ENCODE results near the gene TLL2.

Gene TLL2

DNA sequence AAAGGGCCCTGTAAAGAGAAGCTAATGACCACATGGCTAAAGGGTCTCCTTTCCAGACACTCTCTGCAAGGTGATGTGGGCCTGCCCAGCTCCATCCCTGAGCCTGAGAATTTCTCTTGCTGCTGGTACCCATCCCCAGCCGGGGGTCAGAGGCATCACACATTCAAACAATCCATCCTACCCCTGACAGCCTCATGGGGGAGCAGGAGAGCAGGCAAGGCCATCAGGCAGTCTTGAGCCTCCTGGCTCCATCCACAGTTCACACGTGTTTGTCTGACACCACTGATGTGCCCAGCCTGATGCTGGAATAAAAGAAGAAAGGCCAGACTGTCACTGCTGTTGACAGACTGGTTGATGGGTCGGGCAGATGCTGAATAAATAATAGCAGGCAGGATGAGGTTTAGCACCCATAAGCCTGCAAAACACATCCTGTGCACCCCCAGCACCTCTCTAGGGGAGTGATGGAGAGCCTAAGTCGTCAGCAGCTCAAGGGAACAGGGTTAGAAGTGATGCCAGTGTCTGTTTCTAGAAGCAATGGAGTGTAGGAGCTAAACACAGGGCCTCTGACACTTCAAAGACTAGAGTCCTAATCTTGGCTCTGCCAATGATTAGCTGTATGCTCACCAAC lies 43.5 kb downstream of the TLL2 start:
- ChIA-PET CTCF (interaction anchor here (0.5 to 2.6 kb wide), 15 partner anchors 10 to 163 kb away, joined by 3 to 15 read pairs (median 5); partner anchors contain the start of gene TLL2), POLR2A (interaction anchor here (1.0 kb wide), 1 partner anchor 9 kb away, joined by 4 read pairs; no protein-coding TSS in a partner anchor)
- TF ChIP-seq, protein P1, sequence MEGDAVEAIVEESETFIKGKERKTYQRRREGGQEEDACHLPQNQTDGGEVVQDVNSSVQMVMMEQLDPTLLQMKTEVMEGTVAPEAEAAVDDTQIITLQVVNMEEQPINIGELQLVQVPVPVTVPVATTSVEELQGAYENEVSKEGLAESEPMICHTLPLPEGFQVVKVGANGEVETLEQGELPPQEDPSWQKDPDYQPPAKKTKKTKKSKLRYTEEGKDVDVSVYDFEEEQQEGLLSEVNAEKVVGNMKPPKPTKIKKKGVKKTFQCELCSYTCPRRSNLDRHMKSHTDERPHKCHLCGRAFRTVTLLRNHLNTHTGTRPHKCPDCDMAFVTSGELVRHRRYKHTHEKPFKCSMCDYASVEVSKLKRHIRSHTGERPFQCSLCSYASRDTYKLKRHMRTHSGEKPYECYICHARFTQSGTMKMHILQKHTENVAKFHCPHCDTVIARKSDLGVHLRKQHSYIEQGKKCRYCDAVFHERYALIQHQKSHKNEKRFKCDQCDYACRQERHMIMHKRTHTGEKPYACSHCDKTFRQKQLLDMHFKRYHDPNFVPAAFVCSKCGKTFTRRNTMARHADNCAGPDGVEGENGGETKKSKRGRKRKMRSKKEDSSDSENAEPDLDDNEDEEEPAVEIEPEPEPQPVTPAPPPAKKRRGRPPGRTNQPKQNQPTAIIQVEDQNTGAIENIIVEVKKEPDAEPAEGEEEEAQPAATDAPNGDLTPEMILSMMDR (IDR thresholded peaks at IDR 0.05; ENCODE audit: control extremely low read depth, extremely low read depth, low read depth, missing control alignments): peak; percentile 62
- DNase-seq (ENCODE audit: extremely low spot score): peak; percentile 69

DNA sequence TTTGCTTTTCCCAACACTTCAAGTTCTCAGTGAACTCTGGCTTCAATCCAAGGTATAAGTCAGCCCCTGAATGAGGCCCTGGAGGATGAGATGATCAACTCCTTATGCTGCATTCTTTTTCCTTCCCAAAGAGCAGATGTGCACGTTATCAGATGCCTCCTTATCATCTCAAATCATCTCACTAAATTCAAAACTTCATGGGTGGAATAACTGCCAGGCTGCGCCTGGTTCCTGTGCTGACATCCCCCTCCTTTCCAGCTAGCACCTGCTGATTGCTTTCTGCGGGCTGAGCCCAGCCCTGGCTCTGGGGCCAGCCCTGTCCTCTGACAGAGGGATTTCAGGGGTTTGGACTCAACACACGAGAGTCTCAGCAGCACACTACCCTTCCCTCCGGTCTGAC lies 44.9 kb downstream of the TLL2 start:
- ChIA-PET CTCF (interaction anchor here (1.3 to 2.6 kb wide), 6 partner anchors 18 to 98 kb away, joined by 4 to 9 read pairs (median 6); no protein-coding TSS in a partner anchor), POLR2A (no interaction called here)
- TF ChIP-seq, protein P1 (IDR thresholded peaks at IDR 0.05; ENCODE audit: control extremely low read depth, extremely low read depth, low read depth, missing control alignments): no peak
- DNase-seq (ENCODE audit: extremely low spot score): no peak

DNA sequence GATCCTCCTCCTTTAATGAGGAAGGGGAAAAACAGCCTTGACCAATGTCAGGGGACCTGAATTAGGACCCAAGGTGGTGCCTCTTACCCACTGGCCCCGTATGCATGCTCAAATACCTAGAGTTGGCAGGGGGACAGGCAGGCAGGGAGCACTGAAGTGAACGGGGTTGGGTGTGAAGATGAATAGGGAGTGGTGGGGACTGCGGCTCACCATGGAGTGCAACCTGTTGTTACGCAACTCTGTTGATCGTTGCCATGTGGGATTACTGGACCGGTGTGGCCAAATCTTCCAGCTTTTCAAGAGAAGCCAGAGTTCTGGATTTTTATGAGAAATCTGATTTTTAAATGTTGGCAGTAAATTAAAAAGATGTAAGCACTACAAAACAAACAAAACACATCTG lies 48.1 kb downstream of the TLL2 start:
- ChIA-PET POLR2A (no interaction called here), CTCF (interaction anchor here (2.6 kb wide), 1 partner anchor 15 kb away, joined by 8 read pairs; no protein-coding TSS in a partner anchor)
- DNase-seq (ENCODE audit: extremely low spot score): no peak
- TF ChIP-seq, protein P1 (IDR thresholded peaks at IDR 0.05; ENCODE audit: control extremely low read depth, extremely low read depth, low read depth, missing control alignments): no peak

DNA sequence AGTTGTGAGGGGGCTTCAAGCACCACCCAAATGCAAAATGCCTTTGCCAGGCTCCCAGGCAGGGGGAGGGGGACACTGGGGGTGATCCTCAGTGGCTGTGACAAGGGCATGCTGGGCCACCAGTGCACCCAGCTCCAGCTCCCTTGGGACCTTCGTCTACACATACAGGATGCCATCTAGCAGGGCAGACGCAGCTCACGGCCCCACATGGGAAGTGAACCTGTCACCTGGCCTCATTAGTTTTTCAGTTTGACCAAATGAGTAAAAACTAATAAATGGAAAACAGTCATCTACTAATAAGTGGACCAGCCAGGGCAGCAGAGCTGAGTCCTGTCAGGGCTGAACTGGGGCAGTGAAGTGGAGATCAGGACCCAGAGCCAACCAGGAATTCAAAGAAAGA lies 50.2 kb downstream of the TLL2 start:
- ChIA-PET POLR2A (no interaction called here), CTCF (interaction anchor here (1.0 to 2.2 kb wide), 3 partner anchors 32 to 89 kb away, joined by 3 to 7 read pairs (median 3); partner anchors contain the start of gene TLL2)
- no peak for DNase-seq (ENCODE audit: extremely low spot score)
- TF ChIP-seq, protein P1 (IDR thresholded peaks at IDR 0.05; ENCODE audit: control extremely low read depth, extremely low read depth, low read depth, missing control alignments): no peak

DNA sequence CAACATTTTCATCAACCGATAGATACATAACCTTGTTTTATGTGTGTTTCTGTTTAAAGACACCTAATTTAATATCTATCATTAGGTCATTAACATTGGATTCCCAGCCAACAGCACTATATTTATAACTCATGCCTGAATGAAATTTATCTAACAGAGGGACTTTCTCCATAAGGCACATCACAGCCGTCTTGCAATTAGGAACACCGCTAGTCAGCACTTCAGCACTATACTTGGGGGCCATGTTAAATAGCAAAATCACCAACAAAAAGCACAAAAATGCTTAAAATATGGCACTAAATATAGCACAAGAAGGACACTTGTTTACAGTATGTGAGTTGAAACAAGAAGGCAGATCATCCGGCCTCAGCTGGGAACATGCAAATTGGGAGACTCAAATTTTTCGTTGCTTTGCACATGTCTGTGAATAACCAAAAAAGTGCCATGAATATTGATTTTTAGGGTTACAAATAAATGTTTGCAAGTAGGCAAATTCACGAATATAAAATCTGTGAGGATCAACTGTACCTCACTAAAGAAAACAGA lies 51.0 kb downstream of the TLL2 start:
- CTCF ChIA-PET: interaction anchor here (1.2 kb wide), 1 partner anchor 31 kb away, joined by 3 read pairs; no protein-coding TSS in a partner anchor

DNA sequence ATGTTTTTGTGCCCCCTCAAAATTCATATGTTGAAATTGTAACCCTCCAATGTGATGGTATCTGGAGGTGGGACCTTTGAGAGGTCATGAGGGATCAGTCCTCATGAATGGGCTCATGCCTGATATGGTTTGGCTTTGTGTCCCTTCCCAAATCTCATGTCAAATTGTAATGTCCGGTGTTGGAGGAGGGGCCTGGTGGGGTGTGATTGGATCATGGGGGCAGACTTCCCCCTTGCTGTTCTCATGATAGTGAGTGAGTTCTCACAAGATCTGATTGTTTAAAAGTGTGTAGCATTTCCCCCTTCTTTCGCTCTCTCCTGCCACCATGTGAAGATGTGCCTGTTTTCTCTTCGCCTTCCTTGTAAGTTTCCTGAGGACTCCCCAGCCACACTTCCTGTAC lies 53.4 kb downstream of the TLL2 start:
- DNase-seq (ENCODE audit: extremely low spot score): no peak
- ChIA-PET POLR2A (no interaction called here), CTCF (no interaction called here)
- TF ChIP-seq, protein P1 (IDR thresholded peaks at IDR 0.05; ENCODE audit: control extremely low read depth, extremely low read depth, low read depth, missing control alignments): no peak

More for the DNA sequence above, 51.0 kb downstream of the TLL2 start:
- POLR2A ChIA-PET: no interaction called here
- TF ChIP-seq, protein P1 (IDR thresholded peaks at IDR 0.05; ENCODE audit: control extremely low read depth, extremely low read depth, low read depth, missing control alignments): no peak
- no peak for DNase-seq (ENCODE audit: extremely low spot score)

Data from GM10248 (cell line).